SKM-1 treated with dmso at 0.1 percent for 144 hours (cell line): Measurements from ENCODE around the gene NFE2L1.

Experiments
- DNase-seq: peaks from one replicate; lab custom pipeline; 2025; ENCODE audit not compliant: unreplicated experiment; lab: John Stamatoyannopoulos, UW

NFE2L1 gene

GRCh38 chr17:48106802-48107136 lies 58.6 kb downstream of the NFE2L1 start:
- DNase-seq: no peak

- DNase-seq: peak; percentile 79
Measured at GRCh38 chr17:48107137-48108055, 59.2 kb downstream of the NFE2L1 start, which contains the start of gene SNX11. Gene SNX11 (plus strand): TSS chr17:48107766. CDS start chr17:48112044, 4,278 bp downstream.

GRCh38 chr17:48110761-48111160 lies 62.6 kb downstream of the NFE2L1 start:
- DNase-seq: no peak
